HG02973 (cell line): ENCODE data around the gene MPZL1.
"Not testable (repeated sequence)": the region's sequence is repeated elsewhere in the genome, so short reads cannot be mapped to it uniquely, and the experiment has no call there.

Experiments used
- ATAC-seq: cut with Tn5 transposase; IDR thresholded peaks from one replicate; pipeline ENCODE4 v1.9.1; 2021; ENCODE audit warnings: moderate library complexity; ENCODE audit not compliant: unreplicated experiment

The MPZL1 gene

DNA sequence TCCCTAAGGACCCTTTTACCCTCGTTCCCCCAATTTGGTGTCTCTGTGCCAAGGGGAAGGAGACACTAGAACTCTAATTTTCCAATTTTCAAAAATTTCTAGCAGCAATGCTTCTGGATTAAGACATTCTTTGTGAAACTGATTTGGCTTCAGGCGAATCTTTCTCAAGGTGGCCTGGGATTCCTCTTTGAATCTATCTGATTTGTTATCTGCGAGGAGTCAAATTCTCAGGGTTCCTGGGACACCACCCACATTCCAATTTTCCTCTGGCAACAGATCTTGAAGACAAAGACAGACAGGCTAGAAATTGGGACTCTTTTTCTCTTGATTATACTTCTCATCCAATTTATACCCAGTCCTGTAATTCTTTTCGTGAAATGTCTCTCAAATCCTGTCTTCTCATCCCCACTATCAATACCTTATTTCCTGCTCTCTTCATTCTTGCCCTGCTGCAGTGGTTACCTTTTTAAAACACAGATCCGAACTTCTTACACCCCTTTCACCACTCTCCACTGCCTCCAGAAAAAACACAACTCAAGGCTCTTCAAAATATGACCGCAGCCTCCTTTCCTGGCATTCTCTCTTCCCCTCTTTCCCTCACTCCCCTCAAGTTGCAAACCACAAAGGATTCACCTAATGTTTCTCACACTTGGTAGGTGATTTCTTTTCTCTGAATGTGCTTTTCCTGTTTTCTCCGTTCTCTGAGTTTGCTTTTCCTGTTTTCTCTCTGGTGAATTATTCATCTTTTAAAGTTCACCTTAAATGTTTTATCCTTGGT, 2.7 kb upstream of the MPZL1 start:
- ATAC-seq = no peak

DNA sequence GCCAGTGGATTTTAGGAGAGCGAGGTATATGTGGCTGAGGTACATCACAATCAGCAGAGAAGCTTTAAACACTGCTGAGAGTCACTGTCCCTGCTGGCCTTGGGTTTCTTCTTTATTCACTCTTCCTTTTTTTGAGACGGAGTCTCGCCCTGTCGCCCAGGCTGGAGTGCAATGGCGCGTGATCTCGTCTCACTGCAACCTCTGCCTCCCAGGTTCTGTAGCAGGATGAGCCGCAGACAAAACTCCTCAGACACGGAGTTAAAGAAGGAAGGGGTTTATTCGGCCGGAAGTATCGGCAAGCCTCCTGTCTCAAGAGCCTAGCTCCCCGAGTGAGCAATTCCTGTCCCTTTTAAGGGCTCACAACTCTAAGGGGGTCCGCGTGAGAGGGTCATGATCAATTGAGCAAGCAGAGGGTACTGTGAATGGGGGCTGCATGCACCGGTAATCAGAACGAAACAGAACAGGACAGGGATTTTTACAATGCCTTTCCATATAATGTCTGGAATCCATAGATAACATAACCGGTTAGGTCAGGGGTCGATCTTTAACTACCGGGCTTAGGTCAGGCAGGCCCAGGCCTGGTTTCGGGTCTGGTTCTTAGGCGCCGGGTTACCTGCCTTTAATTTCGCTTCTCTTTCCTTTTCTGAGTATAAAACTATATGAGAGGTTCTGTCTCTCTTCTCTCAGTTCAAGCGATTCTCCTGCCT, 1.9 kb upstream of the MPZL1 start:
- ATAC-seq = not testable (repeated sequence)

GRCh38 chr1:167720965-167721616, 691 bp upstream of the MPZL1 start:
- ATAC-seq = peak; percentile 8

- peak; percentile 29 for ATAC-seq
These were observed 529 bp downstream of the MPZL1 start for GRCh38 chr1:167722152-167722869.

DNA sequence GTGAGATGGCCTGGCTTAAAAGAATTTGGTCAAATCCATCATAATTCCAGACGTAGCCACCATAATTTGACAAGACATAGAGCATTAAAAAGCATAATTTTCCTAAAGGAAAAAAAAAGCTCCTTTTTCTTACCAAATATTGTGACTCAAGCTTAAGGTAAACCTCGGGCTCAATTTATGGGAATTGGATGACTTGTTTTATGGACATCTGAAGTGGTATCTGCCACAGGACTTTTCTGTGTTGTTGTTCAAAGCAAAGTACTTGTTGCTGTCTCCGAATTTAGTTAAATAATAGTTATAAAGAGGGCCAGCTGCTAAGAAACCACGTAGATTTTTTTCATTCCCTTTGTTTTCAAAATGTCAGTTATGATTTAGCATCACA, 1.1 kb downstream of the MPZL1 start:
- no peak for ATAC-seq

DNA sequence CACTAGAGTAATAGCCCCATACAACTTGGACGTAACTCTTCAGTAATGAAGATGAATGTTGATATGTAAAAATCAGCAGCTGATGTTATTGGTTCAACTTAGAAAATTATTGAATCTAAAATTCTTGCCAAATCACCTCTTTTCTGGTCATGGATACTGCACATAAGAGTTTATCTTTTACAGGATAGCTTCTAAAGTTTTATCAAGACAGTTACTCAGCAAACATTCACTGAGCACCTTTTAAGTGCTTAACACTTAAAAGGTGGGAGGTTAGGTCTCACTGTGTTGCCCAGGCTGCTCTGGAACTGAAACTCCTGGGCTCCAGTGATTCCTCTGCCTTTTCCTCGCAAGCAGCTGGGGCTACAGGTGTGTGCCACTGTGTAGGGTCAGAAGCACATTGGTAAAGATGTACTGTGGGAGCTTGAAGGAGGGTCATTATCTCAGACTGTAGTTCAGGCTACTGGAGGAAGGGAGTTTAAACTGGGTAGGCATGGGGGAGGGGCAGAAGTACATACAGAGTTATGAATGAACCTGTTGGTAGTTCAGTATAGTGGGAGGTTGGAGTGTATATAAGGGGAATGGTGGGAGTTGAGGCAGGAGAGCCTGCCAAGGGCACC, 2.0 kb downstream of the MPZL1 start:
- no peak for ATAC-seq

- ATAC-seq = no peak
These were observed 4.2 kb downstream of the MPZL1 start for GRCh38 chr1:167726008-167726407.

- no peak for ATAC-seq
These were observed 7.1 kb downstream of the MPZL1 start for GRCh38 chr1:167728818-167729410.

GRCh38 chr1:167734227-167734626, 12.4 kb downstream of the MPZL1 start:
- ATAC-seq = no peak

GRCh38 chr1:167734841-167735240, 13.1 kb downstream of the MPZL1 start:
- ATAC-seq = no peak

GRCh38 chr1:167737169-167737568, 15.4 kb downstream of the MPZL1 start:
- ATAC-seq = no peak

DNA sequence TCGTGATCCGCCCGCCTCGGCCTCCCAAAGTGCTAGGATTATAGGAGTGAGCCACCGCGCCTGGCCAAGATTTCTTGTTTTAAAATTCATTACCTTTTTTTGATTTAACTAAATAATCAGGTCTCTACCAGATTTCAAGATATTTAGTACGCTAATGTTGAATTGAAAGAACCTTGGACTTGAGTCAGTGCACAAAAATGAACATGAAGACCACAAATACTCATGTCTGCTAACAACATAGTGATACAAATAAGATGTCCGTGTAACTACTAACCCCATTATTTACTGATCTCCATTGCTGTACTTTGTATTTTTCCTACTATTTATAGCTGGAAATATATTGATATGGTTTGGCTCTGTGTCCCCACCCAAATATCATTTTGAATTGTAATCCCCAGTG, 16.4 kb downstream of the MPZL1 start:
- no peak for ATAC-seq

DNA sequence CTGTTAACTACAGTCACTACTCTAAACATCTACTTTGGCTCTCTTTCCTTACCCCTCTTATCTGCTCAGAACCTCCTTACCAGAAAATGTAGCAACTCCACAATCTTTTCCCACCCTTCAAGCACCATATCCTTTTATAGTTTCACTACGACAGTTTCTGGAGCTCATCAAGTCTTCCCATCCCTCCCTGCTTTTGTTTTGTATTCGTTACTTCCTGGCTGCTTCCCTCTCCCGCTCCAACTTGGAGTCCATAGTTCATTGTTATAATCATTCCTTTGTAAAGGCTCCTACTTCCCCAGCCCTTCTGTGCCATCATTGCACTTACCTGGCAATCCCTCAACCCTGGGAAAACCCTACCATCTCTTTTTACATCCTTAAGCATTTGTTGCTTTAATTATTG, 18.0 kb downstream of the MPZL1 start:
- ATAC-seq = no peak

DNA sequence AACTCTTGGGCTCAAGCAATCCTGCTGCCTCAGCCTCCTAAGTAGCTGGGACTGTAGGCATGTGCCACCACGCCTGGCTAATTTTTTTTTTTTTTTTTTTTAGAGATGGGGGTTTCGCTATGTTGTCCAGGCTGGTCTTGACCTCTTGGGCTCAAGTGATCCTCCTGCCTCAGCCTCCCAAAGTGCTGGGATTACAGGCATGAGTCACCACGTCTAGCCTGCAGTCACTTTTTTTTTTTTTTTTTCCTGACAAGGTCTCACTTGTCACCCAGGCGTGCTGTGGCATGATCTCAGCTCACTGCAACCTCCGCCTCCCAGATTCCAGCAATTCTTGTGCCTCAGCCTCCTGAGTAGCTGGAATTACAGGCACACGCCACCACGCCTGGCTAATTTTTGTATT, 19.3 kb downstream of the MPZL1 start:
- not testable (repeated sequence) for ATAC-seq

GRCh38 chr1:167742392-167743057, 20.7 kb downstream of the MPZL1 start:
- not testable (repeated sequence) for ATAC-seq

DNA sequence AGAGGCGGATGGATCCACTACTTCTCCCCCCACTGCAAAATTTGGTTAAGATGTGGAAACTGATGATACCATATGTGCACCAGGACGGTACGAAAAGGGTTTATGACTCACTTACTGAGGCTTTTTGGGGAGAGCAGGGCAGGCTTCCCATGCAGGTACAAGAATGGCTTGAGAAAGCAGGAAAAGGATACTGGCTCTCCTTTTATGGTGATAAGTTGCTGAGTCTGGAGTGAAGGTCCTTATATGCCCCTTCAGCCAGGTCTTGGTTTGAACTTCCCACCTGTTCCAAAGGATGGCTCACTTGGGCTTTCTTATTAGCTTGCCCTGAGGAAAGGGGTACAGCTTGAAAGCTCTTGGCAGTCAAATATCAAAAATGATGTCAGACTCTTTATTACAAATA, 23.1 kb downstream of the MPZL1 start:
- ATAC-seq = no peak

- no peak for ATAC-seq
These were observed 24.4 kb downstream of the MPZL1 start for GRCh38 chr1:167746013-167746672.

- ATAC-seq = no peak
These were observed 25.3 kb downstream of the MPZL1 start for GRCh38 chr1:167746988-167747655.

GRCh38 chr1:167747988-167748387, 26.2 kb downstream of the MPZL1 start:
- no peak for ATAC-seq
